Measurements from ENCODE around the gene NEU2. TPM values are rescaled to one million over a fixed set of nuclear protein-coding genes. Genes with fewer than 3 reads are reported as not detected.

Gene NEU2
- total RNA-seq, 1 donor from 2014 or later, result not detected

- Histone ChIP-seq H3K27me3 (ENCODE audit: low read depth) (no peaks in the 10 kb centered on the region), H3K9me3 (replicated peaks) (no peaks in the 10 kb centered on the region), H3K27ac (replicated peaks) (no peak overlapping the region), H3K4me3 (no peak overlapping the region), H3K4me1 (no peaks in the 10 kb centered on the region), H3K36me3 (no peaks in the 10 kb centered on the region)
- intact Hi-C loops (cut with micrococcal nuclease), result no loop called here
- TF ChIP-seq CTCF (IDR thresholded peaks at IDR 0.05; ENCODE audit: borderline replicate concordance), result no peak
- DNase-seq, result no peak
Measured at GRCh38 chr2:233033672-233034071, 1.2 kb downstream of the NEU2 start.

DNA sequence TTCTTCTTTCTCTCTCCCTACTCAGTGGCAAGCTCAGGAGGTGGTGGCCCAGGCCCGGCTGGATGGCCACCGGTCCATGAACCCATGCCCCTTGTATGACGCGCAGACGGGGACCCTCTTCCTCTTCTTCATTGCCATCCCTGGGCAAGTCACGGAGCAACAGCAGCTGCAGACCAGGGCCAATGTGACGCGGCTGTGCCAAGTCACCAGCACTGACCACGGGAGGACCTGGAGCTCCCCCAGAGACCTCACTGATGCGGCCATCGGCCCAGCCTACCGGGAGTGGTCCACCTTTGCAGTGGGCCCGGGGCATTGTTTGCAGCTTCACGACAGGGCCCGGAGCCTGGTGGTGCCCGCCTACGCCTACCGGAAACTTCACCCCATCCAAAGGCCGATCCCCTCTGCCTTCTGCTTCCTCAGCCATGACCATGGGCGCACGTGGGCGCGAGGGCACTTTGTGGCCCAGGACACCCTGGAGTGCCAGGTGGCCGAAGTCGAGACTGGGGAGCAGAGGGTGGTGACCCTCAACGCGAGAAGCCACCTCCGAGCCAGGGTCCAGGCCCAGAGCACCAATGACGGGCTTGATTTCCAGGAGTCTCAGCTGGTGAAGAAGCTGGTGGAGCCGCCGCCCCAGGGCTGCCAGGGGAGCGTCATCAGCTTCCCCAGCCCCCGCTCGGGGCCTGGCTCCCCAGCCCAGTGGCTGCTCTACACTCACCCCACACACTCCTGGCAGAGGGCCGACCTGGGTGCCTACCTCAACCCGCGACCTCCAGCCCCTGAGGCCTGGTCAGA, 1.8 kb downstream of the NEU2 start:
- no peak for TF ChIP-seq CTCF (IDR thresholded peaks at IDR 0.05; ENCODE audit: borderline replicate concordance)
- no peak for DNase-seq
- H3K9me3 ChIP-seq (replicated peaks), result no peaks in the 10 kb centered on the region
- no peak overlapping the region for H3K27ac ChIP-seq (replicated peaks)
- H3K36me3 ChIP-seq, result no peaks in the 10 kb centered on the region
- no peak overlapping the region for H3K4me3 ChIP-seq
- no peaks in the 10 kb centered on the region for H3K4me1 ChIP-seq
- intact Hi-C loops (cut with micrococcal nuclease), result no loop called here
- no peaks in the 10 kb centered on the region for H3K27me3 ChIP-seq (ENCODE audit: low read depth)

DNA sequence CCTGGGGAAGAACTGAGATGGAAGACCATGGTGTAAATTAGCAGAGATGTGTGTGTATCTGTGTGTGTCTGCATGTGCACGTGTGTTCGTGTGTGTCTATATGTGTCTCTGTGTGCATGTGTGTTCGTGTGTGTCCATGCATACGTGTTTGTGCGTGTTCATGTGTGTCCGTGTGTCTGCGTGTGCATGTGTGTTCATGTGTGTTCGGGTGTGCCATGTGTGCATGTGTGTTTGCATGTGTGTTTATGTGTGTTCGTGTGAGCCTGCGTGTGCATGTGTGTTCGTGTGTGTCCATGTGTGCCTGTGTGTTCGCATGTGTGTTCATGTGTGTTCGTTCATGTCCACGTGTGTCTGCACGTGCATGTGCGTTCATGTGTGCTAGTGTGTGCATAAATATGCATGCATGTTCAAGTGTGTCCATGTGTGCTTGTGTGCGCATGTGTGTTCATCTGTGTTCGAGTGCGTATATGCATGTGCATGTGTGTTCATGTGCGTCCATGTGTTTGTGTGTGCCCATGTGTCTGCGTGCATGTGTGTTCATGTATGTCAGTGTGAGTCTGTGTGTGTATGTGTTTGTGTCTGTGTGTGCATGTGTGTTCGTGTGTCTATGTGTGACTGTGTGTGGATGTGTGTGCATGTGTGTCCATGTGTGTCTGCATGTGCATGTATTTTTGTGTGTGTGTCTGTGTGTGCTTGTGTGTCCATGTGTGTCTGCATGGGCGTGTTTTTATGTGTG, 3.1 kb downstream of the NEU2 start:
- Histone ChIP-seq H3K4me1 (no peaks in the 10 kb centered on the region), H3K9me3 (replicated peaks) (no peaks in the 10 kb centered on the region), H3K4me3 (no peak overlapping the region), H3K27me3 (ENCODE audit: low read depth) (peaks cover 5% of the 10 kb centered on the region), H3K36me3 (no peaks in the 10 kb centered on the region), H3K27ac (replicated peaks) (no peak overlapping the region)
- intact Hi-C loops (cut with micrococcal nuclease), result no loop called here
- no peak for DNase-seq
- TF ChIP-seq CTCF (IDR thresholded peaks at IDR 0.05; ENCODE audit: borderline replicate concordance), result no peak

- no peak for TF ChIP-seq CTCF (IDR thresholded peaks at IDR 0.05; ENCODE audit: borderline replicate concordance)
- H3K9me3 ChIP-seq (replicated peaks), result no peaks in the 10 kb centered on the region
- intact Hi-C loops (cut with micrococcal nuclease), result no loop called here
- H3K36me3 ChIP-seq, result no peaks in the 10 kb centered on the region
- no peak for DNase-seq
- H3K4me1 ChIP-seq, result no peaks in the 10 kb centered on the region
- H3K27me3 ChIP-seq (ENCODE audit: low read depth), result peaks cover 12% of the 10 kb centered on the region
- H3K4me3 ChIP-seq, result no peak overlapping the region
- no peak overlapping the region for H3K27ac ChIP-seq (replicated peaks)
Measured at GRCh38 chr2:233036162-233036838, 3.8 kb downstream of the NEU2 start.

GRCh38 chr2:233037078-233037477, 4.6 kb downstream of the NEU2 start:
- Histone ChIP-seq H3K27ac (replicated peaks) (no peak overlapping the region), H3K4me1 (peaks cover 5% of the 10 kb centered on the region), H3K36me3 (no peaks in the 10 kb centered on the region), H3K4me3 (no peak overlapping the region), H3K27me3 (ENCODE audit: low read depth) (peaks cover 19% of the 10 kb centered on the region), H3K9me3 (replicated peaks) (no peaks in the 10 kb centered on the region)
- no peak for DNase-seq
- TF ChIP-seq CTCF (IDR thresholded peaks at IDR 0.05; ENCODE audit: borderline replicate concordance), result no peak
- intact Hi-C loops (cut with micrococcal nuclease), result no loop called here
